K562 (cell line): Measurements from ENCODE around the gene PRR11. TPM values are rescaled to one million over a fixed set of nuclear protein-coding genes. Genes with fewer than 3 reads are reported as not detected.

ENCODE experiments used
- ZNF609 ChIP-seq: sonication (generic); formaldehyde crosslinking; IDR thresholded peaks from 2 replicates; pipeline ENCODE4 v1.8.1; 2023; ENCODE audit warnings: missing genetic modification reagents, mild to moderate bottlenecking, borderline replicate concordance
- polyA plus RNA-seq, 8 experiments: library from polyadenylated mRNA; depleted of rRNA in 4 of 8; stranded (reverse) in 5 of 8; unstranded in 3 of 8; fragments of >200 nt; fragmentation: Nextera tagmentation in 2 of 8; fragmentation: Illumina TruSeq in 1 of 8; extraction: Ambion mirVana in 2 of 8; extraction: Trizol in 1 of 8; gene quantifications; 2 replicates each; pipeline versions ENCODE4 v1.2.1 to v1.2.3, GENCODE V29; 2011 to 2014; ENCODE audit warnings: inconsistent platforms in 1 of 8, missing spikeins in 1 of 8
- total RNA-seq, 7 experiments: library from RNA; depleted of rRNA in 6 of 7; stranded (reverse); fragments of >200 nt in 6 of 7; fragmentation: Illumina TruSeq in 2 of 7; extraction: Trizol in 2 of 7; gene quantifications; 2 replicates each; pipeline versions ENCODE4 v1.2.1 to v1.2.3, GENCODE V29; 2011 to 2021; ENCODE audit warnings: low replicate concordance in 1 of 7
- TF ChIP-seq, protein P1 (sequence below): fragments of 450-650 bp; IDR thresholded peaks from 2 replicates; pipeline ENCODE4 v1.7.1; 2018; ENCODE audit warnings: mild to moderate bottlenecking, low read depth; ENCODE audit not compliant: partially characterized antibody

The PRR11 gene
- total and polyA plus RNA-seq, 9 of the 15 experiments (the other 6 are each of a cell fraction or from before 2014, with no cell fraction given), result 13.3 to 75.2 (median 46.4) TPM

GRCh38 chr17:59220328-59221158 lies 65.0 kb downstream of the PRR11 start, which contains the start of gene GDPD1 (continued):
- TF ChIP-seq, protein P1, sequence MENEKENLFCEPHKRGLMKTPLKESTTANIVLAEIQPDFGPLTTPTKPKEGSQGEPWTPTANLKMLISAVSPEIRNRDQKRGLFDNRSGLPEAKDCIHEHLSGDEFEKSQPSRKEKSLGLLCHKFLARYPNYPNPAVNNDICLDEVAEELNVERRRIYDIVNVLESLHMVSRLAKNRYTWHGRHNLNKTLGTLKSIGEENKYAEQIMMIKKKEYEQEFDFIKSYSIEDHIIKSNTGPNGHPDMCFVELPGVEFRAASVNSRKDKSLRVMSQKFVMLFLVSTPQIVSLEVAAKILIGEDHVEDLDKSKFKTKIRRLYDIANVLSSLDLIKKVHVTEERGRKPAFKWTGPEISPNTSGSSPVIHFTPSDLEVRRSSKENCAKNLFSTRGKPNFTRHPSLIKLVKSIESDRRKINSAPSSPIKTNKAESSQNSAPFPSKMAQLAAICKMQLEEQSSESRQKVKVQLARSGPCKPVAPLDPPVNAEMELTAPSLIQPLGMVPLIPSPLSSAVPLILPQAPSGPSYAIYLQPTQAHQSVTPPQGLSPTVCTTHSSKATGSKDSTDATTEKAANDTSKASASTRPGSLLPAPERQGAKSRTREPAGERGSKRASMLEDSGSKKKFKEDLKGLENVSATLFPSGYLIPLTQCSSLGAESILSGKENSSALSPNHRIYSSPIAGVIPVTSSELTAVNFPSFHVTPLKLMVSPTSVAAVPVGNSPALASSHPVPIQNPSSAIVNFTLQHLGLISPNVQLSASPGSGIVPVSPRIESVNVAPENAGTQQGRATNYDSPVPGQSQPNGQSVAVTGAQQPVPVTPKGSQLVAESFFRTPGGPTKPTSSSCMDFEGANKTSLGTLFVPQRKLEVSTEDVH, result no peak
- TF ChIP-seq ZNF609 (CRISPR knock-in tag), result 0 out of 2 replicates have a peak, but pooled peaks have one; percentile 65
